ENCODE results near the gene EIF1B.

GRCh38 chr3:40350529-40350928 is 41.0 kb downstream of the EIF1B start:
- TF ChIP-seq CTCF (IDR thresholded peaks at IDR 0.05; ENCODE audit: insufficient read depth, low read length) = no peak
- no peak for TF ChIP-seq POLR2AphosphoS5 (IDR thresholded peaks at IDR 0.05; ENCODE audit: low read depth)
- TF ChIP-seq GABPA (IDR thresholded peaks at IDR 0.05; ENCODE audit: low read depth) = no peak

Data from HL-60 (cell line).